IgD-negative memory B cell (primary cell): ENCODE data around the gene DISP1. TPM values are rescaled to one million over a fixed set of nuclear protein-coding genes. Genes with fewer than 3 reads are reported as not detected.

Experiments used
- H3K27ac Mint-ChIP-seq, 3 donors: one replicate each; pipeline ENCODE4 v1.8.0; 2020 to 2022; ENCODE audit warnings: mild to moderate bottlenecking in 3 of 3, mixed read lengths in 3 of 3, moderate library complexity in 1 of 3
- H3K27me3 Mint-ChIP-seq: one replicate; pipeline ENCODE4 v1.8.0; 2021; ENCODE audit warnings: mixed read lengths
- H3K36me3 Mint-ChIP-seq: one replicate; pipeline ENCODE4 v1.8.0; 2020; ENCODE audit warnings: mild to moderate bottlenecking, mixed read lengths
- H3K4me1 Mint-ChIP-seq, 3 donors: one replicate each; pipeline ENCODE4 v1.8.0; 2020 to 2022; ENCODE audit warnings: mixed read lengths in 3 of 3, mild to moderate bottlenecking in 1 of 3
- H3K4me3 Mint-ChIP-seq, 4 donors: one replicate each; pipeline ENCODE4 v1.8.0; 2020 to 2022; ENCODE audit warnings: mild to moderate bottlenecking in 4 of 4, mixed read lengths in 4 of 4, moderate library complexity in 3 of 4
- H3K9me3 Mint-ChIP-seq, 3 donors: one replicate each; pipeline ENCODE4 v1.8.0; 2020 to 2021; ENCODE audit warnings: mixed read lengths in 3 of 3, mild to moderate bottlenecking in 1 of 3
- polyA plus RNA-seq: library from polyadenylated mRNA; unstranded; fragments of 300-500 nt; fragmentation: Illumina TruSeq; gene quantifications from one replicate; pipeline ENCODE4 v1.2.3, GENCODE V29; 2021

Gene DISP1
- 5.4 TPM for polyA plus RNA-seq

DNA sequence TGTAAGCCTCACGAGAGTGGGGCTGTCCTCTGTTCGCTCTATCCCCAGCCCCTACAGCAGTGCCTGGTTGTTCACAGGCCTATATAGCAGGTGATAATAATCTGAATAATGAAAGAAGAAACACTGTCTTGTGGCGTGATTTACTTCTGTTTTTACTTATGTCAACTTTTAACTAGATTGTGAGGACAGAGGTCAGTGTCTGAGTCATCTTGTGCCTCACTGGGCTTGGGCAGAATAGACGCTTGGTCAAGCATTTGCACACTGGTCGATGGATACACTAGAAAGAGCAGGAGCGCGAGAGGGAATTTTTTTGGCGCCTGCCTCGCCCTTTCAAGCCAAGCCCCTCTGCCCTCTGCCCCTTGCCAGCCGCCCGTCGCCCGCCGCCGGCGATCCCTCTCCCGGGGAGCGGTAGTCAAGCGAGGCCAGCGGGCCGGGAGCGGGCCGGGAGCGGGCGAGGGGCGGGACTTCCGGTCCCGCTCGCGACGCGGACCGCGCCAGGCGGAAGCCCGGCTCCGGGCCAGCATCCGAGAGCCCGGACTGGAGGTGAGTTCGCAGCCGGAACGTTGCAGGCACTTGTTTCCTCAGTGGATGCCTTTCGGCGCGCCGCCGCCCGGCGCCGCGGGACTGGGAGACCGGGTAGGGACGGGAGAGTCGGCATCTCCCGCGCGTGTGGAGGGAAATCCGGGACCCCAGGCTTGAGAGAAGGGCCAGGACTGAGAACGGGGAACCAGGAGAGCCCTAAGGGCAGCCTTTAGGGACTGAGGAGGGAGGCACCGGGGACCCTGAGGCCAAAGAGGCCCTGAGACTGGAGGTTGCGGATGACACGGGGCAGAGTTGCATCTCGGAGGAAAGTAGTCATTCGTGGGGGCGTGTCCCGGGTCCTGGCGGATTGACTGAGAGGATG, at the start of gene DISP1:
DISP1 (plus strand) TSS at position 504 of the 904 bp plus-strand sequence. CDS start 127,785 bp downstream, outside the sequence.
- Mint-ChIP-seq H3K9me3 (no peaks in the 10 kb centered on the region), H3K27me3 (no peaks in the 10 kb centered on the region), H3K4me3 (peak within 1 kb of the TSS; percentile 90 to 96 (median 96)), H3K36me3 (no peaks in the 10 kb centered on the region), H3K27ac (peak within 1 kb of the TSS; percentile 0 to 93 (median 26)), H3K4me1 (peaks cover 25 to 27% (median 26%) of the 10 kb centered on the region in 3 donors)

DNA sequence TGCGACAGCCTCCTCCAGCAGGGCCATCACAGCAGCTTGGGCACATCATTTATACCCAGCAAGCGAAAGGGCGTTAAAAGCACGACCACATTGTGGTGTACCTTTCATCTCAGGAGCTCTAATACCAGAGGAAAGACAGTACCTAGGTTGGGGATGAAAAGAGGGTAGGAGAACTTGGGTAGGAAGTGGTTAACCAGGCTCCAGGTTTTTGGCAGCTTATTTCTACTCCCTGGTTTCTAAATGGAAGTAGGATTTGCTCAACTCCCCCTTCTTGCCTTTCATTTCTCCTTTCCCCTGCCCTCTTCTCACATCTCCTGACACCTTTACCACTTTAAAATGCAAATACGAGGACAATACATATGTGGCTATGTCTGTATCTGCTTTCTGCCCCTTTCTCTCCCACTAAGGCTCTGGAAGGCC, 47.7 kb upstream of the DISP1 start:
- Mint-ChIP-seq H3K4me3 (no peak overlapping the region), H3K27me3 (no peaks in the 10 kb centered on the region), H3K9me3 (peaks cover 3 to 6% (median 4%) of the 10 kb centered on the region in 3 donors), H3K4me1 (peaks cover 12 to 20% (median 12%) of the 10 kb centered on the region in 3 donors), H3K27ac (peak overlapping the region in 2 of 3 donors; percentile 3 to 41), H3K36me3 (peaks cover 13% of the 10 kb centered on the region)

DNA sequence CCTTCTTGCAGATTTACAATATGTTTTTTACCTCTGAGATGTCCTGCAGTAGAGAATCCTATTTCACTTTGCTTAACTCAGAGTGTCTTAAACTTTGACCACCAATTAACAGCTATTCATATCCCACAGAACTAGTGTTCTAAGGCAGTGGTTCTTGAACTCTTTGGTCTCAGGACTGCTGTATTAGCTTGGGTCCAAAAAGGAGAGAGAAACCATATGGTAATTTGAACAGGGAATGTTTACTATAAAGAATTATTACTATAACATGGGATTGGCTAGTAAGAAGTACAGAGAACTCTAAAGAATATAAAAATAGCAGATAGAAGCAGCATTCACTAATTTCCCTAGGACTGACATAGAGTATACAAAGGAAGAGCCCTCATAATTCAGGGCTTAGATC, 46.2 kb upstream of the DISP1 start:
- H3K36me3 Mint-ChIP-seq: peaks cover 13% of the 10 kb centered on the region
- H3K27me3 Mint-ChIP-seq: no peaks in the 10 kb centered on the region
- H3K27ac Mint-ChIP-seq: peak overlapping the region in 1 of 3 donors; percentile 40
- peak overlapping the region in 1 of 4 donors; percentile 13 for H3K4me3 Mint-ChIP-seq
- H3K4me1 Mint-ChIP-seq: peaks cover 21 to 28% (median 24%) of the 10 kb centered on the region in 3 donors
- H3K9me3 Mint-ChIP-seq: peaks cover 2 to 6% (median 4%) of the 10 kb centered on the region in 3 donors

DNA sequence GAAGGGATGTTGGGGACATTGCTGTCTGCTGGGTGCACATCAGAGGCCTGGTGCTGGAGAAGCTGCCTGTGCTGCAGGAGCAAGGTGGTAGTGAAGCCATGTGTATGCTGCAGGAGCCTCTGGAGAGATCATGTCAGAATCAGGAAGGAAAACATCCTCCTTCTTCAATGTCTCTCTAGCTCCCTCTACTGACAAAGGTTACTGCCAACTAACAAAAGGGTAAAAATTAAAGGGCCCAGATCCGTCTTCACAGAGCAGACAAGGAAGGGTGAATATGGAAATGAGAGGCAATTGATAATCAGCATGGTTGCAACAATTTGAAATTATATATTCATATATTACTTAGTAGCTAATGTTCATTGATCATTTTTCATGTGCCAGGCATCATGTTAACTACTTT, 45.7 kb upstream of the DISP1 start:
- H3K4me3 Mint-ChIP-seq: peak overlapping the region in 2 of 4 donors; percentile 5 to 13
- H3K9me3 Mint-ChIP-seq: peaks cover 2 to 6% (median 4%) of the 10 kb centered on the region in 3 donors
- H3K36me3 Mint-ChIP-seq: peaks cover 13% of the 10 kb centered on the region
- peak overlapping the region in 1 of 3 donors; percentile 40 for H3K27ac Mint-ChIP-seq
- peaks cover 21 to 25% (median 23%) of the 10 kb centered on the region in 3 donors for H3K4me1 Mint-ChIP-seq
- no peaks in the 10 kb centered on the region for H3K27me3 Mint-ChIP-seq

DNA sequence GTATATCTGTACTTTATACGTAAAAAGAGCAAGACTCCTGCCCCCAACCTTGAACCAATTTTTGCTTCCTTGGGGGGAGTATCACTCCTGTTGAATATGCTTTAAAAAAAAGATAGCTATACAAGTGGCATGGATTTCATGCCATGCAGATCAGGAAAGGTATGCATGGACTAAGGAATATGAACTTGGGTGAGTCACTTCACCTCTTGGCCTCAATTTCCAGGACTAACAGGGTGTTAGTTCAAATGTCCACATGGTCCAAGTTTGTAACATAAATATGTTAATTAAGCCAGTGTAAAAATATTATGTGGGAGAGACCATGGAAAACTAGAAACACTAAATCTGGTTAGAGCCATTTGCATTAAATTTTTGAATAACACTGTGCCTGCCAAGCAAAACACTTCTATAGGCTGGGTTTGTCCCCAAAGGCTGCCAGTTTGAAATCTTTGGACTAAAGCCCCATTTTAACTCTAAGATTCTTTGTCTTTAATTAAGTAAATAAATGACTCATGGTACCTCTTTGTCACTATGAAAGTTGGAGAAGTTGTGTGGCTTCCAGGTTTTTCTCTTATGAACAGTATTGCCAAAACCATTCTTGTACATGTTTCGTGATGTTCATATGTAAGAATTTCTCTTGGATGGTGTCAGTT, 44.7 kb upstream of the DISP1 start:
- H3K27ac Mint-ChIP-seq: peak overlapping the region in 1 of 3 donors; percentile 72
- H3K27me3 Mint-ChIP-seq: no peaks in the 10 kb centered on the region
- peaks cover 2 to 6% (median 4%) of the 10 kb centered on the region in 3 donors for H3K9me3 Mint-ChIP-seq
- peaks cover 21 to 28% (median 27%) of the 10 kb centered on the region in 3 donors for H3K4me1 Mint-ChIP-seq
- H3K36me3 Mint-ChIP-seq: peaks cover 11% of the 10 kb centered on the region
- H3K4me3 Mint-ChIP-seq: peak overlapping the region in 2 of 4 donors; percentile 2 to 54

DNA sequence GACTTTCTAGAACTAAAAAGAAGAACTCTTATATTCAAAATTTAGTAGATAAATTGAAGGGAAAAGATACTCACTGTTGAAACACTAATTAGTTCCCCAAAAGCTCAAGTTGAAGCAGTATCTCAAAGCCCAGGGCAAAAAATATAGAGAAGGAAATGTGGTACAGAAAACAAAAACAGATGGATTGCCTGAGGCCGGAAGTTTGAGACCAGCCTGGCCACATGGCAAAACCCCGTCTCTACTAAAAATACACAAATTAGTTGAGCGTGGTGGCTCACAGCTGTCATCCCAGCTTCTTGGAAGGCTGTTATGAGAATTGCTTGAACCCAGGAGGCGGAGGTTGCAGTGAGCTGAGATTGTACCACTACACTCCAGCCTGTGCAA, 41.9 kb upstream of the DISP1 start:
- Mint-ChIP-seq H3K27me3 (no peaks in the 10 kb centered on the region), H3K4me1 (peaks cover 18 to 22% (median 20%) of the 10 kb centered on the region in 3 donors), H3K27ac (peak overlapping the region; percentile 53 to 94 (median 85)), H3K9me3 (peaks cover 2 to 6% (median 3%) of the 10 kb centered on the region in 3 donors), H3K4me3 (peak overlapping the region; percentile 21 to 84 (median 71)), H3K36me3 (peaks cover 6% of the 10 kb centered on the region)

DNA sequence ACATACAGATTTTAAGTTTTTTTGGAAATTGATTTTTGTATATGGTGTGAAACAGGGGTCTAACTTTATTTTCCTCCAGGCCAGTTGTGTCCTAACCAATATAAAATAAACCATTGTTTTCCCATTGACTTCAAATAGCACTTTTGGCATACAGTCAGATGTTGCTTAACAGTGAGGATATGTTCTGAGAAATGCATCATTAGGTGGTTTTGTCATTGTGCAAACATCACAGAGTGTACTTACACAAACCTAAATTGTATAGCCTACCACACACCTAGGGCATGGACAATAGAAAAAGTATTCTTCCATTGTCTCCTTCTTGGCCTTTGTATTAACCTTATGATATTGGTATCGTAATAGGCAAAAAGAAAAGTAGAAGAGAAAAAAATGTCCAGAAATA, 37.4 kb upstream of the DISP1 start:
- H3K4me1 Mint-ChIP-seq: peaks cover 12 to 17% (median 17%) of the 10 kb centered on the region in 3 donors
- peaks cover 0 to 12% (median 0%) of the 10 kb centered on the region in 3 donors for H3K9me3 Mint-ChIP-seq
- peaks cover 1% of the 10 kb centered on the region for H3K27me3 Mint-ChIP-seq

GRCh38 chr1:222777977-222778376, 36.9 kb upstream of the DISP1 start:
- Mint-ChIP-seq H3K36me3 (no peaks in the 10 kb centered on the region), H3K9me3 (peaks cover 0 to 12% (median 0%) of the 10 kb centered on the region in 3 donors), H3K4me1 (peaks cover 9 to 12% (median 12%) of the 10 kb centered on the region in 3 donors), H3K27me3 (peaks cover 1% of the 10 kb centered on the region), H3K4me3 (no peak overlapping the region), H3K27ac (no peak overlapping the region)

More for the DNA sequence above, 37.4 kb upstream of the DISP1 start:
- Mint-ChIP-seq H3K36me3 (no peaks in the 10 kb centered on the region), H3K4me3 (no peak overlapping the region), H3K27ac (no peak overlapping the region)

DNA sequence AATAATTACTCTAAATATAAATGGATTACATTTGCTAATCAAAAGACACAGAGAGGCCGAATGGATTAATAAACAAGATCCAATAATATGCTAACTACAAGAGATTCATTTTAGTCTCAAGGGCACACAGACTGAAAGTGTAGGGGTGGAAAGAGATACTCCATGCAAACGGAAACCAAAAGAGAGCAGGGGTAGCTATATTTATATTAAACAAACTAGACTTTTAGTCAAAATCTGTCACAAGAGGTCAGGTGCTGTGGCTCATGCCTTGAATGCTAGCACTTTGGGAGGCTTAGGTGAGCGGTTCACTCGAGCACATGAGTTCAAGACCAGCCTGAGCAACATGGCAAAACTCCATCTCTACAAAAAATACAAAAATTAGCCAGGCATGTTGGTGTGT, 33.6 kb upstream of the DISP1 start:
- peaks cover 0 to 12% (median 0%) of the 10 kb centered on the region in 3 donors for H3K9me3 Mint-ChIP-seq
- H3K4me3 Mint-ChIP-seq: no peak overlapping the region
- H3K27ac Mint-ChIP-seq: no peak overlapping the region
- H3K4me1 Mint-ChIP-seq: peaks cover 1 to 21% (median 3%) of the 10 kb centered on the region in 3 donors
- no peaks in the 10 kb centered on the region for H3K36me3 Mint-ChIP-seq
- H3K27me3 Mint-ChIP-seq: peaks cover 1% of the 10 kb centered on the region

DNA sequence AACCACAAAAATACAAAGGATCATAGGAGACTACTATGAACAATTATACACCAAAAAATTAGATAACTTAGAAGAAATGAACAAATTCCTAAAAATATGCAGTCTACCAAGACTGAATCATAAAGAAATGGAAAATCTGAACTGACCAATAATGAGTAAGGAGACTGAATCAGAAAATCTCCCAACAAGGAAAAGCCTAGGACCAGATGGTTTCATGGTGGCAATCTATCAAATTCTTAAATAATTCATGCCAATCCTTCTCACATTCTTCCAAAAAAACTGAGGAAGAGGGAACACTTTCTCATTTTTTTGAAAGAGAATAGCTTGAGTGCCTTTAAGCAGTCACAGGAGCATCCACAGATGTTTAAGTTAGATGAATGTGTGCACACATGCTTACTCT, 31.8 kb upstream of the DISP1 start:
- peaks cover 1 to 26% (median 2%) of the 10 kb centered on the region in 3 donors for H3K4me1 Mint-ChIP-seq
- H3K27ac Mint-ChIP-seq: no peak overlapping the region
- no peak overlapping the region for H3K4me3 Mint-ChIP-seq
- peaks cover 0 to 12% (median 0%) of the 10 kb centered on the region in 3 donors for H3K9me3 Mint-ChIP-seq
- peaks cover 3% of the 10 kb centered on the region for H3K36me3 Mint-ChIP-seq
- peaks cover 1% of the 10 kb centered on the region for H3K27me3 Mint-ChIP-seq

DNA sequence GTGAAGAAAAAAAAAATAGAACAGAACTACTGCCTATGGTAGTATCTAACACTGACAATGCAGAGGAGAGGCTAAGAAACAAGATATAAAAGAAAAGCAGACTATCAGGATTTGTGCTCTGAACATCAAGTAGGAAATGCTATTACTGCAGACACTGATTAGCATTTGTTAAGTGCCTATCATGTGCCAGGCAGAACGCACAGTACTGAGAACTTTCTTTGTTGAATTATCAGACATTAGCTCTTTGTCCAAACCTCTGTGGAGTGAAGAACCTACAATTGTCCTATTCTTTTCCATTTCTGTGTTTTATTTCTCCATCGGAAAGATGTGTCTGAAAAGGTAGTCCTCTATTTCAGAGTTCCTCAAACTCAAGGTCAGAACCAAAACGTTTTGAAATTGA, 30.5 kb upstream of the DISP1 start:
- Mint-ChIP-seq H3K27me3 (peaks cover 1% of the 10 kb centered on the region), H3K36me3 (peaks cover 3% of the 10 kb centered on the region), H3K9me3 (peaks cover 0 to 12% (median 6%) of the 10 kb centered on the region in 3 donors), H3K27ac (no peak overlapping the region), H3K4me3 (no peak overlapping the region), H3K4me1 (peaks cover 6 to 36% (median 13%) of the 10 kb centered on the region in 3 donors)

DNA sequence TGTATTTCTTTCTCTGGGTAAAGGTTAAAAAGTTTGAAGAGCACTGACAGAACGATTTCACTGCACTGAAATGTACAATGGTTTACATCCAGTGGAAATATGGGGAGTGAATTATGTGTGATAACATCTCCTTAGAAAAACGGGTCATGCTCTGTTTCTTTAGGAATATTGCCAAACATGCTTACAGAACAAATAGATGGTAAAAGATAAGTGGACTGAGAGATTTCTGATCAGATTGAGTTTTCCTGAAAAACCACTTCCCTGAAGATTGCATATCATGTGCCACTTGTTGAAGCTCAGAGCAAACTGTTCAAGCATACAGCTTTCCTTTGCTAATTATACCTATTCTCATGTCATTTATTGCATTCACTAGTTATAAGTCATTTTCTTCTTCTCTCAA, 29.9 kb upstream of the DISP1 start:
- H3K27me3 Mint-ChIP-seq: peaks cover 1% of the 10 kb centered on the region
- H3K27ac Mint-ChIP-seq: no peak overlapping the region
- peaks cover 6 to 36% (median 13%) of the 10 kb centered on the region in 3 donors for H3K4me1 Mint-ChIP-seq
- H3K4me3 Mint-ChIP-seq: no peak overlapping the region
- H3K9me3 Mint-ChIP-seq: peaks cover 3 to 17% (median 9%) of the 10 kb centered on the region in 3 donors
- peaks cover 3% of the 10 kb centered on the region for H3K36me3 Mint-ChIP-seq

GRCh38 chr1:222785529-222785928, 29.3 kb upstream of the DISP1 start:
- Mint-ChIP-seq H3K4me3 (no peak overlapping the region), H3K9me3 (peaks cover 4 to 18% (median 9%) of the 10 kb centered on the region in 3 donors), H3K27me3 (peaks cover 1% of the 10 kb centered on the region), H3K36me3 (peaks cover 3% of the 10 kb centered on the region), H3K27ac (no peak overlapping the region), H3K4me1 (peaks cover 6 to 36% (median 15%) of the 10 kb centered on the region in 3 donors)

DNA sequence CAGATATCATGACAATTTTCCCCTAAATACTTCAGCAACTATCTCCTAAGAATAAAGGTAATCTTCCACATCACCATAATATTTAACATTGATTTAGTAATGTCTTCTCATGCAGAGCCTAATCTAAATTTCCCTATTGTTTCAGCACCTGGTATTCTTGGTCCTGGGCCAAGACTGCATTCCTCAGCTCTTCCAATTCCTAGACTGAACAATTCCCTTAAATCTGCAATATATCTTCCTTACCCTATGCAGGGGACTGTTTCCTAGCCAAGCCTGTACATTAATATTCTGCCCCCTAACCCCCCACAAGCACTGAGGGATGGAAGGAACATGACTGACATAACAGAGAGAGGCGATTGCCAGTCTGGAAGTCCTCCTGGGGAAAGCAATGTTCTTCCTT, 28.7 kb upstream of the DISP1 start:
- H3K4me1 Mint-ChIP-seq: peaks cover 6 to 36% (median 17%) of the 10 kb centered on the region in 3 donors
- peaks cover 4 to 17% (median 9%) of the 10 kb centered on the region in 3 donors for H3K9me3 Mint-ChIP-seq
- H3K36me3 Mint-ChIP-seq: peaks cover 3% of the 10 kb centered on the region
- H3K27ac Mint-ChIP-seq: no peak overlapping the region
- no peak overlapping the region for H3K4me3 Mint-ChIP-seq
- H3K27me3 Mint-ChIP-seq: peaks cover 1% of the 10 kb centered on the region

DNA sequence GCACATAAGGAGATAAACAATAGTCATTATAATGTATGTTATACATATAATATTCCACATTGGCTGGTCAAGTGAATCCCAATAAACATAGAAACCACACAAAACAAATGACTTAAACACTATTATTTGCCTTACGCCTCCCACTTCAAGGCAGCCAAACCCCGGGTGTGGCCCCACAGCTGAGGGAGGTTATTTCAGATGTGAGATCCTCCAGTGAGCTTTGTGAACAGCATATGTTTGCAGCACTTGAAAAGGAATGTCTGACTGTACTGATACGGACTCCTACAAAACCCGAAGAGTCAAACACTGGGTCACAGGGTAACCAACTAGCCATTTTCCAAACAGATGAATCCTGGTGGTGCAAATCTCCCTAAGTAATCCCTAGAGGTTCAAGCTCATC, 27.1 kb upstream of the DISP1 start:
- no peaks in the 10 kb centered on the region for H3K27me3 Mint-ChIP-seq
- peaks cover 4 to 13% (median 9%) of the 10 kb centered on the region in 3 donors for H3K9me3 Mint-ChIP-seq
- peak overlapping the region in 1 of 3 donors; percentile 45 for H3K27ac Mint-ChIP-seq
- peaks cover 9 to 35% (median 17%) of the 10 kb centered on the region in 3 donors for H3K4me1 Mint-ChIP-seq
- H3K4me3 Mint-ChIP-seq: peak overlapping the region in 2 of 4 donors; percentile 3 to 23
- peaks cover 3% of the 10 kb centered on the region for H3K36me3 Mint-ChIP-seq
